OCI-LY7 (cell line): ENCODE data around the gene RNGTT. TPM values are rescaled to one million over a fixed set of nuclear protein-coding genes. Genes with fewer than 3 reads are reported as not detected.

Experiments
- BruUV-seq: library from RNA; stranded (reverse); fragments of 400-500 nt; replicated peaks from 2 replicates; lab custom pipeline; 2021; lab: Mats Ljungman, UMichigan
- CTCF ChIA-PET: fragments of 300-600 bp; sonication (Branson Sonifier 250); formaldehyde crosslinking; loops from one replicate; lab custom pipeline; 2022; ENCODE audit warnings: antibody characterized with exemption; ENCODE audit not compliant: unreplicated experiment; lab: Charles Lee
- POLR2A ChIA-PET: fragments of 300-600 bp; sonication (Branson Sonifier 250); formaldehyde crosslinking; loops from one replicate; lab custom pipeline; 2022; ENCODE audit warnings: antibody characterized with exemption; lab: Charles Lee
- DNase-seq: peaks from one replicate; pipeline ENCODE4 v3.0.0-alpha.2; 2015; ENCODE audit warnings: low spot score
- H2AFZ ChIP-seq: fragments of 200-600 bp; sonication (generic), shearing (Covaris generic); 2 replicates; pipeline ENCODE4 v1.6.1; 2014; ENCODE audit warnings: mild to moderate bottlenecking, antibody characterized with exemption, low read length, moderate library complexity
- H3K27ac ChIP-seq: fragments of 200-600 bp; sonication (generic); 2 replicates; pipeline ENCODE4 v1.5.1; 2014; ENCODE audit warnings: mixed run types, low read depth, mild to moderate bottlenecking, moderate library complexity, low read length, inconsistent platforms; ENCODE audit not compliant: poor library complexity, severe bottlenecking
- H3K36me3 ChIP-seq: fragments of 200-600 bp; sonication (generic); 2 replicates; pipeline ENCODE4 v1.6.1; 2014; ENCODE audit warnings: mild to moderate bottlenecking, antibody characterized with exemption, low read length, moderate library complexity, mixed read lengths; ENCODE audit not compliant: insufficient read depth
- H3K4me1 ChIP-seq: fragments of 200-600 bp; sonication (generic); 2 replicates; pipeline ENCODE4 v1.5.1; 2014; ENCODE audit warnings: mild to moderate bottlenecking, low read length; ENCODE audit not compliant: insufficient read depth, poor library complexity, severe bottlenecking
- H3K4me2 ChIP-seq: fragments of 200-600 bp; sonication (generic); 2 replicates; pipeline ENCODE4 v1.6.1; 2014; ENCODE audit warnings: mild to moderate bottlenecking, low read length
- H3K4me3 ChIP-seq: fragments of 200-600 bp; sonication (generic); 2 replicates; pipeline ENCODE4 v1.5.1; 2014; ENCODE audit warnings: mild to moderate bottlenecking, low read depth, low read length; ENCODE audit not compliant: poor library complexity, severe bottlenecking
- H3K79me2 ChIP-seq: fragments of 200-600 bp; sonication (generic); 2 replicates; pipeline ENCODE4 v1.6.1; 2016; ENCODE audit warnings: low read depth, mild to moderate bottlenecking, low read length, moderate library complexity, mixed read lengths; ENCODE audit not compliant: insufficient read depth
- H3K9me2 ChIP-seq: fragments of 200-600 bp; sonication (generic); 2 replicates; pipeline ENCODE4 v1.6.1; 2016; ENCODE audit warnings: mild to moderate bottlenecking, low read length, mixed read lengths; ENCODE audit not compliant: insufficient read depth
- H3K9me3 ChIP-seq: fragments of 200-600 bp; sonication (generic); 2 replicates; pipeline ENCODE4 v1.6.1; 2014; ENCODE audit warnings: mild to moderate bottlenecking, mixed run types, low read length, mixed read lengths
- H4K20me1 ChIP-seq: fragments of 200-600 bp; sonication (generic); 2 replicates; pipeline ENCODE4 v1.6.1; 2014; ENCODE audit warnings: mild to moderate bottlenecking, antibody characterized with exemption, low read length, moderate library complexity, mixed read lengths; ENCODE audit not compliant: insufficient read depth
- CTCF ChIP-seq: fragments of 200-600 bp; sonication (generic); conservative IDR thresholded peaks from 2 replicates; pipeline ENCODE4 v1.5.1; 2014; ENCODE audit warnings: mild to moderate bottlenecking, antibody characterized with exemption, low read length, moderate library complexity, mixed read lengths
- EZH2phosphoT487 ChIP-seq: fragments of 200-600 bp; sonication (generic); IDR thresholded peaks from 2 replicates; pipeline ENCODE4 v1.6.1; 2018; ENCODE audit warnings: low read depth, borderline replicate concordance, mild to moderate bottlenecking, mixed run types, antibody characterized with exemption, low read length, moderate library complexity, mixed read lengths
- intact Hi-C: fragments of 100-400 bp; cut with micrococcal nuclease; formaldehyde crosslinking; loops from one replicate; pipeline ENCODE4 v1.10.0; 2022; ENCODE audit not compliant: unreplicated experiment
- total RNA-seq, 2 experiments: library from RNA; depleted of rRNA in 1 of 2; stranded (reverse); fragments of >200 nt in 1 of 2; shearing (Covaris generic) in 1 of 2; gene quantifications; 2 replicates each; pipeline ENCODE4 v1.2.3, GENCODE V29; 2014 to 2022

RNGTT gene
- total RNA-seq, 2 experiments from 2014 or later: 38.2 to 41.7 TPM

DNA sequence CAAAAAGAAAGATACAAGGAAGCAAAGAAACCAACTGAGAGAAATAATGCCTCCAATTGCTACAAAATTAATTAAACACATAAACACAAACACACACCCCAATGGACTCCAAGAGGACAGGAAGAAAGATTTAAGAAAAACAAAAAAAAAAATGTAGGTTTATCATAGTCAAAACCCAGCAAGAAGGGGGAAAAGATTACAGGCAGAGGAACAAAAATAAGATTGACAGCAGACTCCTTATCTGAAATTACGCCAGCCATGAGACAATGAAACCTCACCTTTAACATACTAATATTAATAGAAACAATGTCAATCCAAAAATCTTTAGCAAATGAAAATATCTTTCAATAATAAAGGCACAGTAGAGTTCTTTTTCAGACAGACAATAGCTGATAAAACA lies 155.8 kb downstream of the RNGTT start:
- Histone ChIP-seq H3K27ac (no peak overlapping the region), H3K4me1 (peaks cover 7% of the 10 kb centered on the region), H3K36me3 (peaks cover 25% of the 10 kb centered on the region; the same call in 1 of the 2 replicates), H3K79me2 (no peaks in the 10 kb centered on the region), H3K4me3 (no peak overlapping the region), H3K4me2 (no peak overlapping the region), H3K9me2 (no peaks in the 10 kb centered on the region), H3K9me3 (peaks cover 8% of the 10 kb centered on the region), H4K20me1 (no peaks in the 10 kb centered on the region), H2AFZ (no peak overlapping the region)
- intact Hi-C loops: no loop called here
- TF ChIP-seq EZH2phosphoT487 (no peak), CTCF (no peak)
- CTCF ChIA-PET: no interaction called here
- no peak for DNase-seq
- POLR2A ChIA-PET: no interaction called here
- BruUV-seq: no TSS peak

DNA sequence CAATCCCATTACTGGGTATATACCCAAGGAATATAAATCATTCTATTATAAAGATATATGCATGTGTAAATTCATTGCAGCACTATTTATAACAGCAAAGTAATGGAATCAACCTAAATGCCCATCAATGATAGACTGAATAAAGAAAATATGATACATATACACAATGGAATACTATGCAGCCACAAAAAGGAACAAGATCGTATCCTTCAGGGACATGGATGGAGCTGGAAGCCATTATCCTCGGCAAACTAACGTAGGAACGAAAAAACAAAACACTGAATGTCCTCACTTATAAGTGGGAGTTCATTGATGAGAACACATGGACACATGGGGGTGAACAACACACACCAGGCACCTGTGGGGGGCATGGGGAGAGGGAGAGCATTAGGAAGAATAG lies 156.7 kb downstream of the RNGTT start:
- TF ChIP-seq EZH2phosphoT487: no peak
- TF ChIP-seq CTCF: no peak
- peaks cover 27% of the 10 kb centered on the region; the same call in 1 of the 2 replicates for H3K36me3 ChIP-seq
- H3K27ac ChIP-seq: no peak overlapping the region
- no peaks in the 10 kb centered on the region for H3K9me2 ChIP-seq
- DNase-seq: no peak
- peaks cover 7% of the 10 kb centered on the region for H3K4me1 ChIP-seq
- H2AFZ ChIP-seq: no peak overlapping the region
- H4K20me1 ChIP-seq: no peaks in the 10 kb centered on the region
- no peak overlapping the region for H3K4me3 ChIP-seq
- intact Hi-C loops: no loop called here
- no peaks in the 10 kb centered on the region for H3K79me2 ChIP-seq
- POLR2A ChIA-PET: no interaction called here
- CTCF ChIA-PET: no interaction called here
- peaks cover 8% of the 10 kb centered on the region for H3K9me3 ChIP-seq
- H3K4me2 ChIP-seq: no peak overlapping the region
- BruUV-seq: no TSS peak

GRCh38 chr6:88804701-88805100 lies 158.7 kb downstream of the RNGTT start:
- TF ChIP-seq CTCF (no peak), EZH2phosphoT487 (no peak)
- CTCF ChIA-PET: no interaction called here
- DNase-seq: no peak
- intact Hi-C loops: no loop called here
- POLR2A ChIA-PET: no interaction called here
- peaks cover 7% of the 10 kb centered on the region for H3K4me1 ChIP-seq
- no peaks in the 10 kb centered on the region for H3K9me2 ChIP-seq
- H2AFZ ChIP-seq: no peak overlapping the region
- H3K36me3 ChIP-seq: peaks cover 39% of the 10 kb centered on the region
- H3K27ac ChIP-seq: no peak overlapping the region
- no peaks in the 10 kb centered on the region for H3K79me2 ChIP-seq
- no TSS peak for BruUV-seq
- H4K20me1 ChIP-seq: no peaks in the 10 kb centered on the region
- no peak overlapping the region for H3K4me3 ChIP-seq
- peaks cover 8% of the 10 kb centered on the region for H3K9me3 ChIP-seq
- no peak overlapping the region for H3K4me2 ChIP-seq
